ENCODE measurements around the gene GP1BB. TPM values are rescaled to one million over a fixed set of nuclear protein-coding genes. Genes with fewer than 3 reads are reported as not detected.
A peak's percentile ranks its signal among the peaks of the same experiment; 100 is the strongest.

GP1BB gene
- total RNA-seq, 1 experiment from 2014 or later, result 30.2 TPM

- DNase-seq (ENCODE audit: low read depth), result no peak
These were observed 17.7 kb downstream of the GP1BB start for GRCh38 chr22:19741053-19741452.

- no peak for DNase-seq (ENCODE audit: low read depth)
These were observed 19.1 kb downstream of the GP1BB start for GRCh38 chr22:19742160-19743066.

- no peak for DNase-seq (ENCODE audit: low read depth)
These were observed 19.7 kb downstream of the GP1BB start for GRCh38 chr22:19743081-19743480.

DNA sequence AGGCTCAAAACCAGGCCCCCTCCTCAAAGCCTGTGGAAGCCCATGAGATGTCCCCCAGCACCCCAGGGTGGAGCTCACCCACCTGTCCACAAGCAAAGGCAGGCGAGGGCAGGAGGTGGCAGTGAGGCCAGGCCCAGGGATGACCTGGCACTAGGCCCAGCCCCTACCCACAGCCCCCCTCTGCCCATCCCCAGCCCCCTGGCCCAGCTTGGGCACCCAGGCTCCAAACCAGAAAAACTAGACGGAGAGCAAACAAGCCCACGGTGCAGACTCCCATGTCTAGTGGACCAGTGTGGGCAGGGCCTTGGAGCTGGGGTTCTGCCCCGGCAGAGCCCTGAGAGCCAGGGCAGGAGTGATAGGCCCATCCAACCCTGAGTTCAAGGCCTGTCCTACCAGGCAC, 20.3 kb downstream of the GP1BB start:
- no peak for DNase-seq (ENCODE audit: low read depth)

- no peak for DNase-seq (ENCODE audit: low read depth)
These were observed 21.1 kb downstream of the GP1BB start for GRCh38 chr22:19744350-19745006.

DNA sequence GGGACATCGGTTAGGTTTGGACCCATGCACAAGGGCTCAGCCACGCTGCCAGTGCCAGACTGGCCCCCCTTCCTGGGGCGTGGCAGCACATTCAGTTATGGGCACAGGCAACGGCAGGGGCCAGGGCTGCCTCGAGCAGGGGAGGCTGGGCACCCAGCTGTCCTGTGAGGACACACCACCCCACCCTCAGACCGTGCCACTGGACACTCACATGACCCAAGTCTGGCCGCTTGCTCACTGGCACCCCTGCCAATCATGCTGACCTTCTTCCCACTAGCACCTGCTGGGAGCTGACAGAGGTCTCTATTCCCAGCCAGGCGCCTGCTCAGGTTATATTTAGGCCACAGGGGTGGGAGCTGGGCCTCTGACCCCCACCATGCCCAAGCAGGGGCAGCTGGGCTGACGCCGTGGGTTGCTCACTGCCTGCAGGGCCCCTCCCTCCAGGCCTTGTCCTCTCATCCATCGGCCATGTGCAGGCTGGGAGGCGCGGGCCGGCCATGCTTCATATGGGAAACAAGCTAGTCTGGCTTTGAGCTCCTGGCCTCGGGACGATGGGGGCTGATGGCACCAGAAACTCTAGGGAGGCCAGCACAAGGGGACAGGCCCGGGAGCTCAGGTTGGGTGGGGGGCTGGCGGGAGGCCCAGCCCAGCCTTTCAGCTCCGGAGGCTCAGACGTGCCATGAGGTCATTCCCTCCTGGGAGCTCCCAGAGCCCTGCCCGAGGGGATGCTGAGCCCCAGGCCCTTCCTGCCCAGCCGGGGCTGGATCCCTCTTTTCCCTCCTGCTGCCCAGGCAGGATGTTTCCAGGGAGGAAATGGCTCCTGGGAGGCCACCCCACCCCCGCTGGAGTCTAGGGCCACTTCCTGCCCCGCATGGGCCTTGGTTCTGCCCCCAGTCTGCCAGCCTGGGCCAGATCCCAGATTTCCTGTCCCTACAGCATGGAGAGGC, 22.1 kb downstream of the GP1BB start:
- peak; percentile 98 for DNase-seq (ENCODE audit: low read depth)

GRCh38 chr22:19746726-19747125, 23.4 kb downstream of the GP1BB start:
- DNase-seq (ENCODE audit: low read depth), result no peak

GRCh38 chr22:19747551-19747950, 24.2 kb downstream of the GP1BB start:
- DNase-seq (ENCODE audit: low read depth), result no peak

DNA sequence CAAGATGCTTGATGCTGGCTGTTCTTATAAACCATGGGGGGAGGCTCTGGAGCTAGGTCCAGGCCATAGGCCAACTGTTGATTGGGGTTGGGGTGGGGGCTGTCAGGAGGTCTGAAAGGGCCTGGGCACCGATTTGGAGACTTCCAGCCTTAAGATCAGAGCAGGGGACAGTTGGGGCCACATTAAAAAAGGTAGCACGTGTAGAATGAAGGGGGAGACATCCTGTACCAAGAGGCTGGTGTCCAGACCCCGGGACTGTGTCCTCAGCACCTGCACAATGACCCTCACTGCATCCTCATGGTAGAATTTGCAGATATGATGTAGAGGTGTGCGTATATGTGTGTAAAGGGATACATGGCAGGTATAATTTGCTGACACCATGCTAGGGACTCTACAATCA, 24.8 kb downstream of the GP1BB start:
- no peak for DNase-seq (ENCODE audit: low read depth)

- DNase-seq (ENCODE audit: low read depth), result no peak
These were observed 25.8 kb downstream of the GP1BB start for GRCh38 chr22:19748991-19749664.

DNA sequence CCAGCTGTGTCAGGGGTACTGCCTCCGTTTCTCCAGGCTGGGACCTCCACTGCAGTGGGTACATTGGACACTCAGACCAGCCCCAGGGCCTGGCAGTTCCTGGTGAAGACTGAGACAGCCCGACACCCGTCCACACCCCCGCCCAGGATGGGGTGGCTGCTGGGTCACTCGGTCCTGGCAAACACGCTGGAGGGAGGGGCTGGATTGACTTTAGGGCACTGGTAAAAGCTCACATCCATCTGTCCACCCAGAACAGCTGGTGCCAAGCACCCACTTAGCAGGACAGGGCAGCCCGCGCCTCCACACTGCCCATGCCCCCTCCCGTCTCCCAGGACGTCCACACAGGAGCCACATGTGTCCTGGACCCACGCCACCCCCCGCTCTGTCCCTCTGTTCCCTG, 26.5 kb downstream of the GP1BB start:
- DNase-seq (ENCODE audit: low read depth), result peak; percentile 12

- DNase-seq (ENCODE audit: low read depth), result peak; percentile 36
These were observed 27.5 kb downstream of the GP1BB start for GRCh38 chr22:19750507-19751490.

DNA sequence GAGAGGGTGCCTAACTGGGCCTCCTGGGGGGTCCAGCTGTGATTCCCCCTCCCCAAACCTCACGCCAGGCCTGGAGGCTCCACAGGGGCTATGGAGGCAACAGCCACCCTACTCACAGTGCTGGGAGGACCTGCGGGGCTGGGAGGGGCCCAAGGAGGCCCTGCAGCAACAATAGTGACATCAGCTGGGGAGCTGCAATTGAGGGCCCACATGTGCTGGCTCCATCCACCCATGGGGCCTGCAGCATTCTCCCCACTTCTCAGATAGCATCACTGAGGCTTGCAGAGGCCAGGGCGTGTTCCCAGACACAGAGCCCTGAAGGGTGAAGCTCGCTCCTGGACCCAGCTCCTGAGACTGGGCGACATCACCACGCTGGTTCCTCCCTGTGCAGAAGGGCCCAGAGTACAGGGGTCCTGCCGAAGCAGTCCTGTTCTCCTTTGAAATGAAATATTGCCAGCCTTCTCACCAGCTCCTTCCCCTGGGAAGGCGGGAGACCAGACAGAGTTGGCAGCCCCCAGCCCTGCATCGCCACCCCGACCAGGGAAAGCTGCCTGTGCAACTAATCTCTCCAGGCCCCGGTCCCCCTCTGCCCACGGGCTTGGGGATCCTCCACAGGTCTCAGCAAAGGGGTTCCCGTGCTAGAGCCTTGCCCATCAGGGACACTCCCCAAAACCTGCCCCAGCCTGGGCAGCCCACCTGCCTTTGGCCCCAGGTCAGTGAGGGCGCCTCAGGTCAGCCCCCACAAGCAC, 28.3 kb downstream of the GP1BB start:
- DNase-seq (ENCODE audit: low read depth), result no peak

GRCh38 chr22:19753090-19753842, 29.9 kb downstream of the GP1BB start:
- DNase-seq (ENCODE audit: low read depth), result no peak

- no peak for DNase-seq (ENCODE audit: low read depth)
These were observed 30.8 kb downstream of the GP1BB start for GRCh38 chr22:19753996-19754700.

DNA sequence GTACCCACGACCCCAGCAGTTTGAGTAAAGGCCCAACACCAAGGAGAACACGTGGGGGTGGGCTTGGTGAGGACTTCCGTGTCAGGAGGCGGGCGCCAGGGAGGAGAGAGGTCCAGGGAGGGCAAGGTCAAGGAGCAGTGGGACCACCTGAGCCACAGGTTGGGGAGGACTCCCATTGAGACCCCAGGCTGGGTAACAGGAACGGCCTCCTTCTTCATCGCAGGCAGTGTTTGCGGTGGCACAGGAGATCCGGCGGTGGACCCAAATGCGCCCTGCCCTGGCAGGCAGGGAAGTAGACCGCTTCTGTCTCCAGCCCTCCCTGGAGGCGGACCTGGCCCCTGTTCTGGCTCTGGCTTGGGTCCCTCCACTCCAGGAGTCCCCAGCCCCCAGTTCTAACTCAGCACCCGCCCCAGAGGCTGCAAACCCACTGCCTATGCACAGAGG, 31.4 kb downstream of the GP1BB start:
- no peak for DNase-seq (ENCODE audit: low read depth)

DNA sequence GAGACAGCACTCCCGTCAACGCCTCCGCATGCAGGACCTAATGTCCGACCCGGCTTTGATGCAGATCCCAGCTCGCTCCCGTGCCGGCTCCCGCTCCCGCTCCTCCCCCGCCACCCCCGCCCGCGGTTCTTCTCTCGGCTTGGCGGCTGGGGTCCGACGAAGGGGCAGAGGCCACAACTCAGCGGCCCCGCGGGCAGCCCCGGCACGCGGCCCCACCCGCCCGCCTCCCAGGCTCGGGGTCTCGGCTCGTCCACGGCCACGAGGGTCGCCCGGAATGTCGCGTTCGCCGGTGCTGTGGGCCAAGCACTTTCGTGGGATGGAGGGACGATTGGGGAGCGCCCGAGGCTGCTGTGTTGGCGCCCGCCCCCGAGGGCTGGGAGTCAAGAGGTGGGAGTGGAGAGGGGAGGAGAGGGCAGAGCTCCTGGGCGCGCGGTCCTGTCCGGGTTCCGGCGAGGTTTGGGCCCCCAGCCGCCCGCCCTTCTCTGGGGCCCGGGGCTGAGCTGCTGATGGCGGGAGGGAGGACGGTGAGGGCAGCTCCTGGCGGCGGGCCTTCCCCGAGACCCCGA, 31.9 kb downstream of the GP1BB start:
- no peak for DNase-seq (ENCODE audit: low read depth)

Data from LHCN-M2 (cell line).